HG02840 (cell line): ENCODE measurements around the gene THTPA.
"Not testable (repeated sequence)": the region's sequence is repeated elsewhere in the genome, so short reads cannot be mapped to it uniquely, and the experiment has no call there.

Source experiments
- ATAC-seq: cut with Tn5 transposase; IDR thresholded peaks from one replicate; pipeline ENCODE4 v1.9.1; 2021; ENCODE audit warnings: mild to moderate bottlenecking, moderate library complexity, moderate number of reproducible peaks; ENCODE audit not compliant: unreplicated experiment, low FRiP score

The THTPA gene

GRCh38 chr14:23608454-23608853 is 52.4 kb downstream of the THTPA start:
- no peak for ATAC-seq

GRCh38 chr14:23609001-23609400 is 52.9 kb downstream of the THTPA start:
- no peak for ATAC-seq

GRCh38 chr14:23609411-23610089 is 53.5 kb downstream of the THTPA start:
- not testable (repeated sequence) for ATAC-seq
